ENCODE measurements around the gene MUC4. TPM values are rescaled to one million over a fixed set of nuclear protein-coding genes. Genes with fewer than 3 reads are reported as not detected.

MUC4 gene
- total and polyA plus RNA-seq, 2 experiments from 2014 or later = 1.3 TPM

DNA sequence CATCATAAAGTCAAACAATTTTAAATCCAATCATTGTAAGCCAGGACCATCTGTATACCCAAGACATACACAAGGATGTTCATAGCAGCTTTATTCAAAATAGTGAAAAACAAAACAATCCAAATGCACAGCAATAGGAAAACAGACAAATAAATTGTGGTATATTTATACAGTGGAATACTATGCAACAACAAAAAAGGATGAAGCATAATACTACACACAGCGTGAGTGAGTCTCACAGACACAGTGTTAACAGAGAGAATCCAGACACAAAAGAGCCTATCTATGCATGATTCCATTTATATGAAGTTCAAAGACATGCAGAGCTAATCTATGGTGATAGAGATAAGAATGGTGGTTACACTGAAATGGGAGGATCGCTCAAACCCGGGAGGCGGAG lies 96.6 kb downstream of the MUC4 start (continued):
- TF ChIP-seq, protein P1, sequence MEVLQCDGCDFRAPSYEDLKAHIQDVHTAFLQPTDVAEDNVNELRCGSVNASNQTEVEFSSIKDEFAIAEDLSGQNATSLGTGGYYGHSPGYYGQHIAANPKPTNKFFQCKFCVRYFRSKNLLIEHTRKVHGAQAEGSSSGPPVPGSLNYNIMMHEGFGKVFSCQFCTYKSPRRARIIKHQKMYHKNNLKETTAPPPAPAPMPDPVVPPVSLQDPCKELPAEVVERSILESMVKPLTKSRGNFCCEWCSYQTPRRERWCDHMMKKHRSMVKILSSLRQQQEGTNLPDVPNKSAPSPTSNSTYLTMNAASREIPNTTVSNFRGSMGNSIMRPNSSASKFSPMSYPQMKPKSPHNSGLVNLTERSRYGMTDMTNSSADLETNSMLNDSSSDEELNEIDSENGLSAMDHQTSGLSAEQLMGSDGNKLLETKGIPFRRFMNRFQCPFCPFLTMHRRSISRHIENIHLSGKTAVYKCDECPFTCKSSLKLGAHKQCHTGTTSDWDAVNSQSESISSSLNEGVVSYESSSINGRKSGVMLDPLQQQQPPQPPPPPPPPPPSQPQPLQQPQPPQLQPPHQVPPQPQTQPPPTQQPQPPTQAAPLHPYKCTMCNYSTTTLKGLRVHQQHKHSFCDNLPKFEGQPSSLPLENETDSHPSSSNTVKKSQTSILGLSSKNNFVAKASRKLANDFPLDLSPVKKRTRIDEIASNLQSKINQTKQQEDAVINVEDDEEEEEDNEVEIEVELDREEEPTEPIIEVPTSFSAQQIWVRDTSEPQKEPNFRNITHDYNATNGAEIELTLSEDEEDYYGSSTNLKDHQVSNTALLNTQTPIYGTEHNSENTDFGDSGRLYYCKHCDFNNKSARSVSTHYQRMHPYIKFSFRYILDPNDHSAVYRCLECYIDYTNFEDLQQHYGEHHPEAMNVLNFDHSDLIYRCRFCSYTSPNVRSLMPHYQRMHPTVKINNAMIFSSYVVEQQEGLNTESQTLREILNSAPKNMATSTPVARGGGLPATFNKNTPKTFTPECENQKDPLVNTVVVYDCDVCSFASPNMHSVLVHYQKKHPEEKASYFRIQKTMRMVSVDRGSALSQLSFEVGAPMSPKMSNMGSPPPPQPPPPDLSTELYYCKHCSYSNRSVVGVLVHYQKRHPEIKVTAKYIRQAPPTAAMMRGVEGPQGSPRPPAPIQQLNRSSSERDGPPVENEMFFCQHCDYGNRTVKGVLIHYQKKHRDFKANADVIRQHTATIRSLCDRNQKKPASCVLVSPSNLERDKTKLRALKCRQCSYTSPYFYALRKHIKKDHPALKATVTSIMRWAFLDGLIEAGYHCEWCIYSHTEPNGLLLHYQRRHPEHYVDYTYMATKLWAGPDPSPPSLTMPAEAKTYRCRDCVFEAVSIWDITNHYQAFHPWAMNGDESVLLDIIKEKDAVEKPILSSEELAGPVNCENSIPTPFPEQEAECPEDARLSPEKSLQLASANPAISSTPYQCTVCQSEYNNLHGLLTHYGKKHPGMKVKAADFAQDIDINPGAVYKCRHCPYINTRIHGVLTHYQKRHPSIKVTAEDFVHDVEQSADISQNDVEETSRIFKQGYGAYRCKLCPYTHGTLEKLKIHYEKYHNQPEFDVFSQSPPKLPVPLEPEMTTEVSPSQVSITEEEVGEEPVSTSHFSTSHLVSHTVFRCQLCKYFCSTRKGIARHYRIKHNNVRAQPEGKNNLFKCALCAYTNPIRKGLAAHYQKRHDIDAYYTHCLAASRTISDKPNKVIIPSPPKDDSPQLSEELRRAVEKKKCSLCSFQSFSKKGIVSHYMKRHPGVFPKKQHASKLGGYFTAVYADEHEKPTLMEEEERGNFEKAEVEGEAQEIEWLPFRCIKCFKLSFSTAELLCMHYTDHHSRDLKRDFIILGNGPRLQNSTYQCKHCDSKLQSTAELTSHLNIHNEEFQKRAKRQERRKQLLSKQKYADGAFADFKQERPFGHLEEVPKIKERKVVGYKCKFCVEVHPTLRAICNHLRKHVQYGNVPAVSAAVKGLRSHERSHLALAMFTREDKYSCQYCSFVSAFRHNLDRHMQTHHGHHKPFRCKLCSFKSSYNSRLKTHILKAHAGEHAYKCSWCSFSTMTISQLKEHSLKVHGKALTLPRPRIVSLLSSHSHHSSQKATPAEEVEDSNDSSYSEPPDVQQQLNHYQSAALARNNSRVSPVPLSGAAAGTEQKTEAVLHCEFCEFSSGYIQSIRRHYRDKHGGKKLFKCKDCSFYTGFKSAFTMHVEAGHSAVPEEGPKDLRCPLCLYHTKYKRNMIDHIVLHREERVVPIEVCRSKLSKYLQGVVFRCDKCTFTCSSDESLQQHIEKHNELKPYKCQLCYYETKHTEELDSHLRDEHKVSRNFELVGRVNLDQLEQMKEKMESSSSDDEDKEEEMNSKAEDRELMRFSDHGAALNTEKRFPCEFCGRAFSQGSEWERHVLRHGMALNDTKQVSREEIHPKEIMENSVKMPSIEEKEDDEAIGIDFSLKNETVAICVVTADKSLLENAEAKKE (CRISPR knock-in tag; IDR thresholded peaks at IDR 0.05) = no peak
- no peak for TF ChIP-seq ZNF114 (CRISPR knock-in tag; IDR thresholded peaks at IDR 0.05)
- no peak for TF ChIP-seq EZH2phosphoT487 (IDR thresholded peaks at IDR 0.05; ENCODE audit: unreplicated experiment)
- TF ChIP-seq NANOG (IDR thresholded peaks at IDR 0.05; ENCODE audit: borderline replicate concordance) = no peak

DNA sequence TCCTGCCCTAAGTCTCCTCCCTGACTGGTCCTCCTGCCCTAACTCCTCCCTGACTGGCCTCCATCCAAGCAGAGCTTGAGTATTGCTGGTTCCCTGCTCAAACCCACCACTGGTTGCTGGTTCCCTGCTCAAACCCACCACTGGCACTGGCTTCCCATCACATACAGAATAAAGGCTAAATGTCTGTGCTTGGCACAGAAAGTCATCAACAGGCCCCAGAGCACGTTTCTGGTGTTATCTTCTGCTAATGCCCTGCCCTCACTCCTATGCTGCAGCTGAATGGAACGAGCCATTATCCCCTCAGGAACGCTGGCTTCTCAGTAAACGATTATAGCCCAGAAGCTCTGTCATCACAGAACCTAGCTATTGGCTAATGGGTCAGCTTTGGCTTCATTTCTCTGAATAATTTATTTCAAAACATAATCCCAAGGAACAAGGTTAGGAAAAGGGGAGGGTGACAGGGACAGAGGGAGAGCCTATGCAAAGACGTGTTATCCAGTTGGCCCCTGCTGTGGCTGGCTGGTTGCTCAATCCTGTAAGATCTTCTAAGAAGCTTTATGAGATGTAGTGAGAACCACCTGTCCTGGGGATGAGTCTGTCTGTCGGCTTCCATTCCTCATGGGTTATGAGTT lies 97.2 kb downstream of the MUC4 start:
- Mint-ChIP-seq H3K9me3 (peaks cover 9% of the 10 kb centered on the region), H3K4me1 (peaks cover 20% of the 10 kb centered on the region), H3K4me3 (no peak overlapping the region), H3K27me3 (ENCODE audit: insufficient read depth, low read depth, poor library complexity) (peaks cover 8% of the 10 kb centered on the region), H3K27ac (no peak overlapping the region), H3K36me3 (ENCODE audit: low read depth) (peaks cover 6% of the 10 kb centered on the region; the same call in 1 of the 3 replicates)
- Histone ChIP-seq H4K20me1 (replicated peaks; ENCODE audit: insufficient read depth) (no peaks in the 10 kb centered on the region), H3K36me3 (ENCODE audit: insufficient read depth) (no peaks in the 10 kb centered on the region), H3K4me3 (no peak overlapping the region), H3K79me2 (replicated peaks; ENCODE audit: insufficient read depth) (no peaks in the 10 kb centered on the region), H3K27ac (ENCODE audit: low read depth) (no peak overlapping the region), H3K27me3 (ENCODE audit: insufficient read depth) (no peaks in the 10 kb centered on the region), H3F3A (replicated peaks; ENCODE audit: low read depth) (no peaks in the 10 kb centered on the region), H2AFZ (no peak overlapping the region), H3K9me2 (ENCODE audit: insufficient read depth) (no peaks in the 10 kb centered on the region), H3K4me2 (no peak overlapping the region), H3K4me1 (ENCODE audit: insufficient read depth) (peaks cover 12% of the 10 kb centered on the region)
- ATAC-seq (no peak), DNase-seq (ENCODE audit: low spot score) (no peak)
- TF ChIP-seq ZNF114 (CRISPR knock-in tag; IDR thresholded peaks at IDR 0.05) (no peak), JUNB (IDR thresholded peaks at IDR 0.05; ENCODE audit: unreplicated experiment) (no peak), EZH2 (IDR thresholded peaks at IDR 0.05; ENCODE audit: low read depth, unreplicated experiment) (no peak), NANOG (IDR thresholded peaks at IDR 0.05; ENCODE audit: borderline replicate concordance) (no peak), CREB1 (CRISPR knock-in tag; IDR thresholded peaks at IDR 0.05; ENCODE audit: low read depth) (no peak)
- TF ChIP-seq, protein P1 (CRISPR knock-in tag; IDR thresholded peaks at IDR 0.05) = no peak
